ENCODE results near the gene NEK9.

GRCh38 chr14:75070383-75070782 is 56.5 kb downstream of the NEK9 start:
- TF ChIP-seq MAX (IDR thresholded peaks at IDR 0.05; ENCODE audit: insufficient read depth, insufficient read length) (no peak), POLR2AphosphoS5 (IDR thresholded peaks at IDR 0.05; ENCODE audit: insufficient read depth, low read depth, low read length) (no peak), POLR2A (IDR thresholded peaks at IDR 0.05; ENCODE audit: low read depth, low read length) (no peak), EZH2 (IDR thresholded peaks at IDR 0.05; ENCODE audit: borderline replicate concordance, low read depth, low read length, severe bottlenecking) (no peak), JUN (IDR thresholded peaks at IDR 0.05; ENCODE audit: borderline replicate concordance, insufficient read depth, insufficient read length, low read depth) (no peak), MYC (IDR thresholded peaks at IDR 0.05; ENCODE audit: low read depth, low read length) (no peak), FOS (IDR thresholded peaks at IDR 0.05; ENCODE audit: borderline replicate concordance, insufficient read depth, low read length) (no peak)
- TF ChIP-seq, protein P1, sequence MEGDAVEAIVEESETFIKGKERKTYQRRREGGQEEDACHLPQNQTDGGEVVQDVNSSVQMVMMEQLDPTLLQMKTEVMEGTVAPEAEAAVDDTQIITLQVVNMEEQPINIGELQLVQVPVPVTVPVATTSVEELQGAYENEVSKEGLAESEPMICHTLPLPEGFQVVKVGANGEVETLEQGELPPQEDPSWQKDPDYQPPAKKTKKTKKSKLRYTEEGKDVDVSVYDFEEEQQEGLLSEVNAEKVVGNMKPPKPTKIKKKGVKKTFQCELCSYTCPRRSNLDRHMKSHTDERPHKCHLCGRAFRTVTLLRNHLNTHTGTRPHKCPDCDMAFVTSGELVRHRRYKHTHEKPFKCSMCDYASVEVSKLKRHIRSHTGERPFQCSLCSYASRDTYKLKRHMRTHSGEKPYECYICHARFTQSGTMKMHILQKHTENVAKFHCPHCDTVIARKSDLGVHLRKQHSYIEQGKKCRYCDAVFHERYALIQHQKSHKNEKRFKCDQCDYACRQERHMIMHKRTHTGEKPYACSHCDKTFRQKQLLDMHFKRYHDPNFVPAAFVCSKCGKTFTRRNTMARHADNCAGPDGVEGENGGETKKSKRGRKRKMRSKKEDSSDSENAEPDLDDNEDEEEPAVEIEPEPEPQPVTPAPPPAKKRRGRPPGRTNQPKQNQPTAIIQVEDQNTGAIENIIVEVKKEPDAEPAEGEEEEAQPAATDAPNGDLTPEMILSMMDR (IDR thresholded peaks at IDR 0.05; ENCODE audit: extremely low read depth in 1 of 2, insufficient read depth in 1 of 2, low read depth in 1 of 2, low read length in 2 of 2), result no peak
